Effector memory CD8-positive, alpha-beta T cell (primary cell): ENCODE measurements around the gene AGPAT3.

ENCODE experiments used
- ATAC-seq: fragments of 150-1000 bp; cut with Tn5 transposase; replicated peaks from 2 replicates; pipeline ENCODE4 v1.10.0; 2021; ENCODE audit warnings: mild to moderate bottlenecking, moderate library complexity
- DNase-seq, 3 experiments: peaks; one replicate each; pipeline ENCODE4 v3.0.0; 2021
- H3K27ac Mint-ChIP-seq, 2 donors: one replicate each; pipeline ENCODE4 v1.8.0; 2022; ENCODE audit warnings: mild to moderate bottlenecking in 2 of 2, mixed read lengths in 2 of 2, moderate library complexity in 2 of 2
- H3K27me3 Mint-ChIP-seq, 2 donors: one replicate each; pipeline ENCODE4 v1.8.0; 2022; ENCODE audit warnings: mixed read lengths in 2 of 2
- H3K36me3 Mint-ChIP-seq: one replicate; pipeline ENCODE4 v1.8.0; 2022; ENCODE audit warnings: mild to moderate bottlenecking, moderate library complexity, mixed read lengths; ENCODE audit not compliant: insufficient read depth
- H3K4me1 Mint-ChIP-seq, 2 donors: one replicate each; pipeline ENCODE4 v1.8.0; 2022; ENCODE audit warnings: low read depth in 2 of 2, mixed read lengths in 2 of 2
- H3K4me3 Mint-ChIP-seq, 2 donors: one replicate each; pipeline ENCODE4 v1.8.0; 2022; ENCODE audit warnings: mild to moderate bottlenecking in 2 of 2, mixed read lengths in 2 of 2, moderate library complexity in 2 of 2
- H3K9me3 Mint-ChIP-seq, 2 donors: one replicate each; pipeline ENCODE4 v1.8.0; 2022; ENCODE audit warnings: mixed read lengths in 2 of 2

AGPAT3 gene

DNA sequence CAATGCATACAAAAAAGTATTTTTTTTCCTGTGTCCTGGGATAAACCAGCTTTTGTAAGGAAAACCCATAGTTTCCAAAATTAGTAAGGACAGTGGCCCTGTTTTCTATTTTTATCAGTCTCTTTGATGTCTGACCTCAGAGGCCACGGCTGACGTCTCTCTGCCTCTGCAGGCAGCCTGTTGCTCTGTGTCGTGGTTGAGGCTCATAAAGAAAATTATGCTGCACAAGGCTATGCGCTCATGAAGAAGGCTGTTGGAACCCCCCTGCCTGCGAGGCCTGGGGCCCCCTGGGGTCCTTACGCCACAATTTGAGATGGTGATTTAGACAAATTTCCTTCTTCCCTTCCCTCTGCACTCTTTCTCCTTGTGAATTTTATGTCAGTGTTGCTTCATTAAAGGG is 48.9 kb downstream of the AGPAT3 start:
- no peak for DNase-seq
- Mint-ChIP-seq H3K27ac (no peak overlapping the region), H3K36me3 (peaks cover 28% of the 10 kb centered on the region), H3K4me1 (peaks cover 33 to 48% of the 10 kb centered on the region in 2 donors), H3K4me3 (no peak overlapping the region), H3K9me3 (peaks cover 3 to 8% of the 10 kb centered on the region in 2 donors), H3K27me3 (no peaks in the 10 kb centered on the region)
- no peak for ATAC-seq

DNA sequence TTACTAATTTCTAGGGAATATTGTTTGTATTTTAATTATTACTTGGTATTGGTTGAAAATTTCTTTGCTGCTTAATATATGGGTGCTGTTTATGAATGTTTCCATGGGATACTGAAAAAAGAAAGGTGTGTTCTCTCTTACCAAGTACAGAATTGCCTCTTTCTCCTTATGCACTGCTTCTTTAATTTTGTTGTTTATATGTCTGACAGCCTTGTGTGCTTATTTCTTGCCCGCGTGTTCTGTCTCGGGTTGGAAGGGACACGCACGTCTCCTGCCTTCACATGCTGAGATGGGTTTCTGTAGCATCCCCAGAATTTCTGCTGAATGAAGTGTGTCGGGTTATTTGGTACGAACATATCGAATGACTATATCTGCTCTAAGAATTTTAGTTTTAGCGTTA is 51.1 kb downstream of the AGPAT3 start:
- no peak for ATAC-seq
- Mint-ChIP-seq H3K4me3 (peak overlapping the region; percentile 76 to 77), H3K27me3 (no peaks in the 10 kb centered on the region), H3K36me3 (peaks cover 32% of the 10 kb centered on the region), H3K9me3 (peaks cover 3 to 8% of the 10 kb centered on the region in 2 donors), H3K27ac (peak overlapping the region; percentile 78 to 92), H3K4me1 (peaks cover 42 to 51% of the 10 kb centered on the region in 2 donors)
- no peak for DNase-seq

DNA sequence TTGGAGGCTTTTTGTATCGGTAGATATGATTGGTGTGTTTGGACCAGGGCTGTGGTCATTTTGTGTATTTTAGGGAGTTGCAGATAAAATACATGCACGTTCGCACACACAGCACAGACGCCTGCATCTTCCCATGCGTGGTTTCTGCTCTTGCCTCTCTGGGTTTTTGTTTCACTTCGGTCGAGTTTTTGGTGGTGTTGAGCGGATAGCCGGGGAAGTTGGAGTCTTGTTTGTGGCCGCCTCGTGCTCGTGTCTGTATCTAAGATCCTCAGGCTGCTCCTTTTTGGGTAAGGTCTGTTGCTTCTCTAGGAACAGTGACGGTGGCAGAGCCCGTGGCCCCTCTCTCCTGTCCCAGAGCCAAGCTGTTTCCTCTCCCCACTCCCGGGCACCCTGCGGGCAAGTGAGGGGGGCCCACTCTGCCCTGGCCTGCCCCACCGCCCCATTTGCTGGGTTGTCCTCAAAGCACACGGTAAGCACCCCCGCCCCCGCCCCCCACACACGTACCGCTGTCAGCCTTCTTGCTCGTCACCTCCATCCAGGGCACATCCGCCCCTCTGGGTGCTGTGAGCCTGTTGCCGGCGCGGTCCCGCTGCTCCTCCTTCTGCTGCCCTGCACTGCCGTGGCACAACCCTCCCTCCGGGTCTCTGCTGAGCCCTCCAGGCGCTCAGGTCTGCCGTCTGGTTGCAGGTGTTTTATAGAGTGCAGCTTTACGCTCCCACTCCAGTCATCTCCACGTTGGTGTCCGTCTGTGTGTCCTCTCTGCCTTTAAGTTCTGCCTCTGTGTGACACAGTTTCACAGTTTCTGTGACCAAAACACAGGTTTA is 51.9 kb downstream of the AGPAT3 start:
- Mint-ChIP-seq H3K27ac (peak overlapping the region; percentile 78 to 92), H3K9me3 (peaks cover 3 to 8% of the 10 kb centered on the region in 2 donors), H3K27me3 (no peaks in the 10 kb centered on the region), H3K36me3 (peaks cover 33% of the 10 kb centered on the region), H3K4me3 (peak overlapping the region; percentile 76 to 77), H3K4me1 (peaks cover 45 to 59% of the 10 kb centered on the region in 2 donors)
- peak; percentile 63 to 68 (median 68) for DNase-seq
- peak; percentile 87 for ATAC-seq

DNA sequence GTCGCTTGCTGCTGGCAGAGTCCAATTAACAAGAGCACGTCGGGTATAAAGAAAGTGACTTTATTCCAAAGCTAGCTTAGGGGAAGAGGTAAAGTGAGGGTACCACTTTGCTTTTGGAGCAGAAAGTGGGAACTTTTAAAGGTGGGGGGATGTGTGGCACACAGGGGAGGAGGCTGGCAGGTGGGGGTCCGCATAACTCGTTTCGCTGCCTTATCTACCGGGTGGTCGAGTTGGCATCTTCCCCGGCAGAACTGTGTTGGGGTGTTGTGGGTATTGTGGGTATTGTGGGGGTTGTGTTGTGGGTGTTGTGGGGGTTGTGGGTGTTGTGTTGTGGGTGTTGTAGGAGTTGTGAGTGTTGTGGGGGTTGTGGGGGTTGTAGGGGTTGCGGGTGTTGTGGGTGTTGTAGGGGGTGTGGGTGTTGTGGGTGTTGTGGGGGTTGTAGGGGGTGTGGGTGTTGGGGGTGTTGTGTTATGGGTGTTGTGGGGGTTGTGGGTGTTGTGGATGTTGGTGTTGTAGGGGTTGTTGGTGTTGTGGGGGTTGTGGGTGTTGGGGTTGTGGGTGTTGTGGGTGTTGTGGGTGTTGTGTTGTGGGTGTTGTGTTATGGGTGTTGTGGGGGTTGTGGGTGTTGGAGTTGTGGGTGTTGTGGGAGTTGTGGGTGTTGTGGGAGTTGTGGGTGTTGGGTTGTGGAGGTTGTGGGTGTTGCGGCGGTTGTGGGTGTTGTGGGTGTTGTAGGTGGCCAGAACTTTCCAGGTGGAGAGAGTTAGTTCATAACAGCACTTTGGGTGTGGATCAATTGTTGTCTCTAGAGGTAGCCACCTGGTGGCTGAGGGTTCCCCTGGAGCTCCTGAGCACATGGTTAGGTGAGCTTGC is 52.7 kb downstream of the AGPAT3 start:
- DNase-seq (peak; percentile 28 to 44 (median 41)), ATAC-seq (peak; percentile 7)
- Mint-ChIP-seq H3K4me1 (peaks cover 48 to 58% of the 10 kb centered on the region in 2 donors), H3K9me3 (peaks cover 0 to 1% of the 10 kb centered on the region in 2 donors), H3K27me3 (no peaks in the 10 kb centered on the region), H3K27ac (peak overlapping the region; percentile 78 to 92), H3K36me3 (peaks cover 38% of the 10 kb centered on the region), H3K4me3 (peak overlapping the region; percentile 76 to 77)

DNA sequence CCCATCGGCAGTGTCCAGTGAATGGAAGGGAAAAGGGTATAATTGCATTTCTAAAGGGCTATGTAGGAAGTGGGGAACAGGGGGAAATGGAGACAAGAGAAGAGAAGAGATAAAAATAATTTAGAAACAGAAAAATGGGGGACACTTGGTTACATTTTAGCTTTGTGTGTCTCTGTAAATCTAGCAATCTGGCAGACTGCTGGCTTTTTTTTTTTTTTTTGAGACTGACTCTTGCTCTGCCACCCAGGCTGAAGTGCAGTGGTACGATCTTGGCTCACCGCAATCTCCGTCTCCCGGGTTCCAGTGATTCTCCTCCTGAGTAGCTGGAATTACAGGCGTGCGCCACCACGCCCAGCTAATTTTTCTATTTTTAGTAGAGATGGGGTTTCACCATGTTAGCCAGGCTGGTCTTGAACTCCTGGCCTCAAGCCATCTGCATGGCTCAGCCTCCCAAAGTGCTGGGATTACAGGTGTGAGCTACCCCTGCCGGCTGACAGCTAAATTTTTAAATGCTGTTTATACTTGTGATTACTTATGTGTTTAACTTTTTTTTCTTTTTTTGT is 53.4 kb downstream of the AGPAT3 start:
- peak overlapping the region; percentile 78 to 92 for H3K27ac Mint-ChIP-seq
- H3K4me1 Mint-ChIP-seq, result peaks cover 48 to 58% of the 10 kb centered on the region in 2 donors
- DNase-seq (no peak), ATAC-seq (no peak)
- H3K36me3 Mint-ChIP-seq, result peaks cover 38% of the 10 kb centered on the region
- H3K27me3 Mint-ChIP-seq, result no peaks in the 10 kb centered on the region
- no peaks in the 10 kb centered on the region for H3K9me3 Mint-ChIP-seq
- peak overlapping the region; percentile 76 to 77 for H3K4me3 Mint-ChIP-seq

DNA sequence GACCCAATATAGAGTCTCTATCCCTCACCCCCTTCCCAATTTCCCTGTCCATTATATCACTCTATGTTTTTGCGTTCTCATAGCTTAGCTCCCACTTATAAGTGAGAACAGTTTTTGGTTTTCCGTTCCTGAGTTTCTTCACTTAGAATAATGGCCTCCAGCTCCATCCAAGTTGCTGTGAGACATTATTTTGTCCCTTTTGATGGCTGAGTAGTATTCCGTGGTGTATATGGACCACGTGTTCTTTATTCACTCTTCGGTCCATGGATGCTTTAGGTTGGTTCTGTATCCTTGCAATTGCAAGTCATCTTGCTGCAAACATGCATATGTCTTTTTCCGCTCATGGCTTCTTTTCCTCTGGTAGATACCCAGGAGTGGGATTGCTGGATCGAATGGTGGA is 54.3 kb downstream of the AGPAT3 start:
- Mint-ChIP-seq H3K9me3 (no peaks in the 10 kb centered on the region), H3K36me3 (peaks cover 38% of the 10 kb centered on the region), H3K27ac (no peak overlapping the region), H3K4me1 (peaks cover 48 to 53% of the 10 kb centered on the region in 2 donors), H3K27me3 (no peaks in the 10 kb centered on the region), H3K4me3 (peak overlapping the region in 1 of 2 donors; percentile 25)
- ATAC-seq (no peak), DNase-seq (no peak)

DNA sequence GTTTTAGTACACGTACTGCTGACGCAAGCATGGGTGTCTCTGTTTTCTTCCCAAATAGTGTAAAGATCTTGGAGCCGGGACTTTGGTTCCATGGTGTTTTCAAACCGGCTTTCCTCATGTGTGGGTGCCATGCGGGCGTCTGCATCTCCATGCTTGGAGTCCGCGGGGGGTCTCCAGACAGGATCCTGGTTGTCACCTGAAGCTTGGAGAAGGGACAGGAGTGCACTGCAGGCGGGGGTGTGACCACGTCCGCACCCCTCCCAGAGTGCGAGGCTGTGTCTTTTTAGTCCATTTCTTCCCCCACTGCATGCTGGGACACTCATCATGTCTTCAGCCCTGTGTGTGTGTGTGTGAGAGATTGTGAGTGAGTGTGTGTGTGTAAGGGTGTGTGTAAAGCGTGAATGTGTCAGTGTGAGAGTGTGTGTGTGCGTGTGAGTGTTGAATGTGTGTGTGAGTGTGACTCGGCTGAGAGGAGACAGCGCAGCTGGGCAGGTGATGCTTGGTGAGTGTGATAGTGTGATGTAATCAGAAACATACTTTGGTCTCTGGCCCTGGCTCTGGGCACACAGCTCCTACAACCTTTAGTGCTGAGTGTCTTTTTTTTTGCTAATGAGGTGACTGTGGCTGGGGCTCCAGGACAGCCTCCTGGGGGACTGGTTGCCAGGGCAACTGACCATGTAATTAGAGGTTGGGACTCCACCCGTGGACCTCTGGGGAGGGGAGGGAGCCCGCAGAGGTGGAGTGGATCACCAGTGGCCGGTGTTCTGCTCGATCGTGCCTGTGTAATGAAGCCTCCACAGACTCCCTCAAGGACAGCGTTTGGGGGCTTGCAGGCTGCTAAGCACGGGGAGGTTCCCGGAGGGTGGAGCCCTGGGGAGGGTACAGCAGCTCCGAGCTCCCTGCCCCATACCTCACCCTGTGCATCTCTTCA is 55.1 kb downstream of the AGPAT3 start:
- Mint-ChIP-seq H3K36me3 (peaks cover 38% of the 10 kb centered on the region), H3K4me3 (no peak overlapping the region), H3K9me3 (no peaks in the 10 kb centered on the region), H3K4me1 (peaks cover 50 to 56% of the 10 kb centered on the region in 2 donors), H3K27ac (no peak overlapping the region), H3K27me3 (no peaks in the 10 kb centered on the region)
- no peak for DNase-seq
- ATAC-seq, result no peak

DNA sequence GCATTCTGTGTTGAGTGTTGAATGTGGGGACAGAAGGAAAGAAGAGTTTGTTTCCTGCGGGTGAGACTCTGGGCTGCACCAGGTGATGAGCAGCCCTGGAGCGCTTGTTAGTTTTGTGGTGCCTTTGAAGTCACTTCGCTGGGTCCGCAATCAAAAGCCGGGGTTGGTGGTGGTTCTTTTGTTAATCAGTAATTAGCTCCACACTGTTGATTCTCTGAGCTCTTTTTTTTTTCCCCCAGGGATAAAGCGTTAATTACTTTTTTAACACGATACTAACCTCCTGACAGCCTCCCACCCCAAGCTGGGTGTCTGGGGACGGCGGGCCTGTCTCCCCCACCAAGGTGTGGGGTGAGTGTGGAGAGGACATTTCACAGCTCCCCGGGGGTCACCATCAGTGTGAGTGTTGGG is 56.6 kb downstream of the AGPAT3 start:
- peak overlapping the region in 1 of 2 donors; percentile 53 for H3K27ac Mint-ChIP-seq
- DNase-seq, result peak in 1 of 3 experiments; percentile 20

DNA sequence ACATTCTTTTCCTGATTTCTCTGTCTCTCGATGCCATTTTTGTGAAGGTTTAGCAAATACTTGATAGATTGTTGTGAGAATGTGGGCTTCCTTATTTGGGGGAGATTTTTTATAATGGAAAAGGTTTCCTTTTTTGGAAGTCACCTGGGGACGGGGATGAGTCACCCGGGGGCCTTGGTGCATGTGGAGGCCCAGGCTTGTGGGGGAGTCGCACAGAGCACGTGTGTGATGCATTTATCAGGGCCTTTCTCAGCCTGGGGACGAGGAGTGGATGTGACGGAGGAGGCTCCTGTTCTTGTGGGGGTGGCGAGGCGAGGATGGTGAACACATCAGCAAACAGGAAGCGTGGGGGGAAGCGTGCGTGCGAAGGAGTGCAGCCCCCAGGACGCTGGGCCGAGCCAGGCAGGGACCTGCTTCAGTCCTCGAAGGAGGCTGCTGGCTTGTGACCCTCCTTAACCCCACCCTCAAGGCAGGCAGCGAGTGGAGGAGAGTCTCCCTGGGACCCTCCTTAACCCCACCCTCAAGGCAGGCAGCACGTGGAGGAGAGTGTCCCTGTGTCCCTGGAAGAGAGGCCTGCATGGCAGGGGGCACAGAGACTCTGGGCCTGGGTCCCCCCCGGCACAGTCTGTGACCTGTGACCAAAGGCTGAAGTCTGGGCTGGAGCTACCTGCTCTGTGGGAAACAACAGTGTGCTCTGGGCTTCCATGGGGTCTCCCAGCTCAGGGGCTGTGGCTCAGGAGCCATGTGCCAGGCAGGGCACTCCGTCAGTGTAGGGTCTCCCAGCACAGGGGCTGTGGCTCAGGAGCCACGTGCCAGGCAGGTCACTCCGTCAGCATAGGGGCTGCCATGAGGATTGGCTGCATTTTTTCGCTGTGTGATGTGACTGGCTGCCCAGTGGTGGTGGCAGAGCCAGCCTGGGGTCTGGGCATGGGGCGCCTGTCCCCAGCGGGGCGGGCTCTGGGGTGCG is 57.2 kb downstream of the AGPAT3 start:
- Mint-ChIP-seq H3K4me3 (peak overlapping the region; percentile 36 to 68), H3K27ac (peak overlapping the region; percentile 53 to 56), H3K27me3 (no peaks in the 10 kb centered on the region), H3K4me1 (peaks cover 39 to 43% of the 10 kb centered on the region in 2 donors), H3K9me3 (no peaks in the 10 kb centered on the region), H3K36me3 (peaks cover 32% of the 10 kb centered on the region)
- DNase-seq (peak in 1 of 3 experiments; percentile 18), ATAC-seq (peak; percentile 10)

More for the DNA sequence above, 56.6 kb downstream of the AGPAT3 start:
- Mint-ChIP-seq H3K4me3 (peak overlapping the region; percentile 36 to 68), H3K36me3 (peaks cover 38% of the 10 kb centered on the region), H3K27me3 (no peaks in the 10 kb centered on the region), H3K4me1 (peaks cover 45 to 49% of the 10 kb centered on the region in 2 donors), H3K9me3 (no peaks in the 10 kb centered on the region)
- ATAC-seq, result no peak

DNA sequence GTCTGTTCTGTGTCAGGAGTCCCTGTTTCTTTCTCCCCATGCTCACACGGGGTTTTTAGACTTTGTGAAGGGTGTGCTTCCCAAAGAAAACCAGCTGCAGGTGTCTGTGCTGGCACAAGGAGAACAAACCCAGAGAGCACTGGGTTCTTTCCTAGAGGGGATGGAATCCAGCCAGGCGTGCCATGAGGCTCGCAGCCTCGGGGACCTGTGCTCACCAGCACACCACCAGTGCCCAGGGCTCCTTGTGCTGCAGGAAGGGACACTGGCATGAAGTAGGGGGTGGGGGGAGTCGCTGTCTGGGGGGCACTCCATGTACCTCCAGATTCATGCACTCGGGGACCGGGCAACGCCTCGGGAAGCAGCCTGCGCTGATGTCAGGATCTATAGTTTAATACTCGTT is 57.9 kb downstream of the AGPAT3 start:
- ATAC-seq (no peak), DNase-seq (no peak)
- Mint-ChIP-seq H3K4me1 (peaks cover 36 to 40% of the 10 kb centered on the region in 2 donors), H3K27me3 (no peaks in the 10 kb centered on the region), H3K36me3 (peaks cover 25% of the 10 kb centered on the region), H3K27ac (no peak overlapping the region), H3K9me3 (no peaks in the 10 kb centered on the region), H3K4me3 (no peak overlapping the region)

DNA sequence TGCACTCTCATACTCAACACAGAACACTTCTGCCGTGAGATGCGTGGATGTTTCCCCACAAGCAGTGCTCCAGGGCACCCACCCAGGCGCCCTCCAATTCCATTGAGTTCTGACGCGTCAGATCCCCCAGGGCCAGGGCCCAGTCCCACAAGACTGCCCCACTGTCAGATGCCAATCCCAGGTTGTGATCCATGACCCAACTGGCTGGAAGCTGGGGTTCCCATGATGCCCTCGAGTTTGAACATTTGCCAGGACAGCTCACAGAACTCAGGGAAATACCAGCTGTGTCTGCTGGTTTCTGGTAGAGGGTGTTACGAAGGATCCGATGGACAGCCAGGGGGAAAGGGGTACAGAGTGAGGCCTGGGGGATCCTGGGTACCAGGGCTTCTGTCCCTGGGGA is 58.4 kb downstream of the AGPAT3 start:
- H3K9me3 Mint-ChIP-seq, result no peaks in the 10 kb centered on the region
- no peak for ATAC-seq
- peak overlapping the region in 1 of 2 donors; percentile 55 for H3K27ac Mint-ChIP-seq
- peaks cover 33 to 36% of the 10 kb centered on the region in 2 donors for H3K4me1 Mint-ChIP-seq
- no peaks in the 10 kb centered on the region for H3K27me3 Mint-ChIP-seq
- H3K4me3 Mint-ChIP-seq, result no peak overlapping the region
- DNase-seq, result no peak
- peaks cover 22% of the 10 kb centered on the region for H3K36me3 Mint-ChIP-seq
